ENCODE data around the gene SCIN.
"Not testable (repeated sequence)": the region's sequence is repeated elsewhere in the genome, so short reads cannot be mapped to it uniquely, and the experiment has no call there.

SCIN gene

GRCh38 chr7:12570534-12571461, at the start of gene SCIN:
Gene SCIN (plus strand): TSS chr7:12570720. CDS start chr7:12570787, 67 bp downstream.
- DNase-seq (ENCODE audit: low spot score in 2 of 2) (peak; percentile 3 to 50), ATAC-seq (peak; percentile 73)
- Mint-ChIP-seq H3K4me3 (peak within 1 kb of the TSS; percentile 71), H3K9me3 (no peaks in the 10 kb centered on the region), H3K27ac (no peak within 1 kb of the TSS), H3K36me3 (no peaks in the 10 kb centered on the region), H3K4me1 (peaks cover 14% of the 10 kb centered on the region)

- ATAC-seq = no peak
- H3K36me3 Mint-ChIP-seq = no peaks in the 10 kb centered on the region
These were observed 45.6 kb upstream of the SCIN start for GRCh38 chr7:12524794-12525386.

GRCh38 chr7:12526693-12527092, 43.8 kb upstream of the SCIN start:
- not testable (repeated sequence) for H3K36me3 Mint-ChIP-seq; H3K4me1 Mint-ChIP-seq; ATAC-seq; H3K27ac Mint-ChIP-seq; DNase-seq (ENCODE audit: low spot score in 2 of 2); H3K9me3 Mint-ChIP-seq; H3K4me3 Mint-ChIP-seq

More at GRCh38 chr7:12524794-12525386, 45.6 kb upstream of the SCIN start:
- no peaks in the 10 kb centered on the region for H3K4me1 Mint-ChIP-seq
- no peak overlapping the region for H3K4me3 Mint-ChIP-seq
- H3K9me3 Mint-ChIP-seq = no peaks in the 10 kb centered on the region
- no peak for DNase-seq (ENCODE audit: low spot score in 2 of 2)
- H3K27ac Mint-ChIP-seq = no peak overlapping the region

GRCh38 chr7:12527670-12528069, 42.9 kb upstream of the SCIN start:
- H3K9me3 Mint-ChIP-seq; H3K27ac Mint-ChIP-seq; H3K4me1 Mint-ChIP-seq; H3K36me3 Mint-ChIP-seq; H3K4me3 Mint-ChIP-seq; ATAC-seq; DNase-seq (ENCODE audit: low spot score in 2 of 2): not testable (repeated sequence)

- Mint-ChIP-seq H3K4me3 (no peak overlapping the region), H3K9me3 (no peaks in the 10 kb centered on the region), H3K27ac (no peak overlapping the region), H3K36me3 (no peaks in the 10 kb centered on the region), H3K4me1 (no peaks in the 10 kb centered on the region)
- no peak for ATAC-seq
- DNase-seq (ENCODE audit: low spot score in 2 of 2) = no peak
These were observed 40.4 kb upstream of the SCIN start for GRCh38 chr7:12529971-12530710.

GRCh38 chr7:12531784-12532183, 38.7 kb upstream of the SCIN start:
- Mint-ChIP-seq H3K27ac (no peak overlapping the region), H3K9me3 (no peaks in the 10 kb centered on the region), H3K36me3 (no peaks in the 10 kb centered on the region), H3K4me1 (no peaks in the 10 kb centered on the region), H3K4me3 (no peak overlapping the region)
- DNase-seq (ENCODE audit: low spot score in 2 of 2) = no peak
- no peak for ATAC-seq

GRCh38 chr7:12534046-12534445, 36.5 kb upstream of the SCIN start:
- no peak for ATAC-seq
- Mint-ChIP-seq H3K4me3 (no peak overlapping the region), H3K4me1 (no peaks in the 10 kb centered on the region), H3K27ac (no peak overlapping the region), H3K9me3 (no peaks in the 10 kb centered on the region), H3K36me3 (no peaks in the 10 kb centered on the region)
- no peak for DNase-seq (ENCODE audit: low spot score in 2 of 2)

GRCh38 chr7:12539681-12540080, 30.8 kb upstream of the SCIN start:
- Mint-ChIP-seq H3K9me3 (no peaks in the 10 kb centered on the region), H3K27ac (no peak overlapping the region)

GRCh38 chr7:12540850-12541249, 29.7 kb upstream of the SCIN start:
- Mint-ChIP-seq H3K4me1 (no peaks in the 10 kb centered on the region), H3K9me3 (no peaks in the 10 kb centered on the region), H3K27ac (no peak overlapping the region), H3K4me3 (no peak overlapping the region), H3K36me3 (no peaks in the 10 kb centered on the region)
- ATAC-seq (no peak), DNase-seq (ENCODE audit: low spot score in 2 of 2) (no peak)

More at GRCh38 chr7:12539681-12540080, 30.8 kb upstream of the SCIN start:
- ATAC-seq (no peak), DNase-seq (ENCODE audit: low spot score in 2 of 2) (no peak)
- Mint-ChIP-seq H3K4me3 (no peak overlapping the region), H3K36me3 (no peaks in the 10 kb centered on the region), H3K4me1 (no peaks in the 10 kb centered on the region)

GRCh38 chr7:12543586-12543985, 26.9 kb upstream of the SCIN start:
- H3K9me3 Mint-ChIP-seq = no peaks in the 10 kb centered on the region
- ATAC-seq = no peak
- no peaks in the 10 kb centered on the region for H3K36me3 Mint-ChIP-seq

GRCh38 chr7:12549106-12549505, 21.4 kb upstream of the SCIN start:
- Mint-ChIP-seq H3K27ac (no peak overlapping the region), H3K36me3 (no peaks in the 10 kb centered on the region), H3K9me3 (no peaks in the 10 kb centered on the region), H3K4me3 (no peak overlapping the region), H3K4me1 (no peaks in the 10 kb centered on the region)
- no peak for DNase-seq (ENCODE audit: low spot score in 2 of 2)
- no peak for ATAC-seq

More at GRCh38 chr7:12543586-12543985, 26.9 kb upstream of the SCIN start:
- H3K27ac Mint-ChIP-seq = no peak overlapping the region
- no peak for DNase-seq (ENCODE audit: low spot score in 2 of 2)
- H3K4me3 Mint-ChIP-seq = no peak overlapping the region
- no peaks in the 10 kb centered on the region for H3K4me1 Mint-ChIP-seq

- no peaks in the 10 kb centered on the region for H3K9me3 Mint-ChIP-seq
- no peaks in the 10 kb centered on the region for H3K4me1 Mint-ChIP-seq
- ATAC-seq = no peak
- H3K4me3 Mint-ChIP-seq = no peak overlapping the region
- no peak for DNase-seq (ENCODE audit: low spot score in 2 of 2)
- H3K36me3 Mint-ChIP-seq = no peaks in the 10 kb centered on the region
- no peak overlapping the region for H3K27ac Mint-ChIP-seq
These were observed 19.6 kb upstream of the SCIN start for GRCh38 chr7:12550956-12551355.

- Mint-ChIP-seq H3K4me3 (no peak overlapping the region), H3K36me3 (no peaks in the 10 kb centered on the region), H3K9me3 (peaks cover 3% of the 10 kb centered on the region), H3K27ac (no peak overlapping the region), H3K4me1 (no peaks in the 10 kb centered on the region)
- ATAC-seq (no peak), DNase-seq (ENCODE audit: low spot score in 2 of 2) (no peak)
These were observed 17.6 kb upstream of the SCIN start for GRCh38 chr7:12552876-12553275.

- ATAC-seq (no peak), DNase-seq (ENCODE audit: low spot score in 2 of 2) (no peak)
- no peaks in the 10 kb centered on the region for H3K4me1 Mint-ChIP-seq
- H3K27ac Mint-ChIP-seq = no peak overlapping the region
- H3K4me3 Mint-ChIP-seq = no peak overlapping the region
- peaks cover 3% of the 10 kb centered on the region for H3K9me3 Mint-ChIP-seq
- H3K36me3 Mint-ChIP-seq = no peaks in the 10 kb centered on the region
These were observed 17.1 kb upstream of the SCIN start for GRCh38 chr7:12553416-12553815.

GRCh38 chr7:12554351-12554750, 16.2 kb upstream of the SCIN start:
- Mint-ChIP-seq H3K4me3 (no peak overlapping the region), H3K4me1 (no peaks in the 10 kb centered on the region), H3K27ac (no peak overlapping the region), H3K36me3 (no peaks in the 10 kb centered on the region), H3K9me3 (peaks cover 3% of the 10 kb centered on the region)
- DNase-seq (ENCODE audit: low spot score in 2 of 2) (no peak), ATAC-seq (no peak)

Data from stimulated activated effector memory CD8-positive, alpha-beta T cell treated with anti-CD3 and anti-CD28 coated beads, Interleukin-12 subunit alpha, Interleukin-12 subunit beta, amount 100 ng/mL, for 72 hours (primary cell).